Measurements from ENCODE around the gene SMCO3. TPM values are rescaled to one million over a fixed set of nuclear protein-coding genes. Genes with fewer than 3 reads are reported as not detected.

The SMCO3 gene
- total RNA-seq, 2 donors from 2014 or later, result 0.33 to 0.43 TPM

- Histone ChIP-seq H3K27me3 (no peaks in the 10 kb centered on the region), H3K36me3 (peaks cover 6% of the 10 kb centered on the region), H3K9me3 (no peaks in the 10 kb centered on the region), H3K4me3 (no peak overlapping the region), H3K27ac (no peak overlapping the region), H3K4me1 (peaks cover 0 to 11% of the 10 kb centered on the region in 2 donors)
- no peak for TF ChIP-seq CTCF (IDR thresholded peaks at IDR 0.05)
- no peak for DNase-seq (ENCODE audit: low spot score)
Observed at GRCh38 chr12:14779834-14780233, 34.1 kb downstream of the SMCO3 start.

- Histone ChIP-seq H3K27ac (peak overlapping the region in 1 of 2 donors; percentile 32), H3K27me3 (no peaks in the 10 kb centered on the region), H3K4me3 (no peak overlapping the region), H3K36me3 (no peaks in the 10 kb centered on the region), H3K4me1 (peaks cover 0 to 14% of the 10 kb centered on the region in 2 donors), H3K9me3 (no peaks in the 10 kb centered on the region)
- DNase-seq (ENCODE audit: low spot score), result no peak
- no peak for TF ChIP-seq CTCF (IDR thresholded peaks at IDR 0.05)
Observed at GRCh38 chr12:14777271-14777670, 36.7 kb downstream of the SMCO3 start.

GRCh38 chr12:14776236-14776961 lies 37.6 kb downstream of the SMCO3 start:
- no peaks in the 10 kb centered on the region for H3K36me3 ChIP-seq
- peak overlapping the region; percentile 95 to 97 for H3K27ac ChIP-seq
- peak overlapping the region; percentile 70 to 88 for H3K4me3 ChIP-seq
- H3K4me1 ChIP-seq, result peaks cover 0 to 18% of the 10 kb centered on the region in 2 donors
- no peaks in the 10 kb centered on the region for H3K9me3 ChIP-seq
- peak in 1 of 2 donors; percentile 20 for TF ChIP-seq CTCF (IDR thresholded peaks at IDR 0.05)
- H3K27me3 ChIP-seq, result no peaks in the 10 kb centered on the region
- DNase-seq (ENCODE audit: low spot score), result no peak

GRCh38 chr12:14775636-14775980 lies 38.4 kb downstream of the SMCO3 start:
- Histone ChIP-seq H3K27me3 (no peaks in the 10 kb centered on the region), H3K27ac (peak overlapping the region; percentile 95 to 97), H3K4me3 (peak overlapping the region; percentile 70 to 88), H3K9me3 (no peaks in the 10 kb centered on the region), H3K36me3 (no peaks in the 10 kb centered on the region), H3K4me1 (peaks cover 0 to 20% of the 10 kb centered on the region in 2 donors)
- TF ChIP-seq CTCF (IDR thresholded peaks at IDR 0.05), result no peak
- no peak for DNase-seq (ENCODE audit: low spot score)

- Histone ChIP-seq H3K36me3 (no peaks in the 10 kb centered on the region), H3K4me3 (peak overlapping the region; percentile 70 to 88), H3K4me1 (peaks cover 0 to 20% of the 10 kb centered on the region in 2 donors), H3K9me3 (no peaks in the 10 kb centered on the region), H3K27ac (peak overlapping the region; percentile 95 to 97), H3K27me3 (no peaks in the 10 kb centered on the region)
- TF ChIP-seq CTCF (IDR thresholded peaks at IDR 0.05), result no peak
- peak; percentile 68 for DNase-seq (ENCODE audit: low spot score)
Observed at GRCh38 chr12:14774906-14775635, 38.9 kb downstream of the SMCO3 start.

Data from right atrium auricular region (tissue), 2 donors.